Gastrocnemius medialis (tissue), 4 donors: ENCODE results near the gene MARK2. TPM values are rescaled to one million over a fixed set of nuclear protein-coding genes. Genes with fewer than 3 reads are reported as not detected.

Source experiments
- ATAC-seq, 2 donors: fragments of 150-250 bp; one replicate each; pipeline ENCODE4 v1.9.1; 2016
- DNase-seq, 2 donors: peaks; one replicate each; pipeline ENCODE4 v3.0.0-alpha.2; 2019
- H3K27ac ChIP-seq, 4 donors: fragments of 200-600 bp; sonication (generic); 1 replicate in 1 of 4; 2 replicates in 3 of 4; pipeline ENCODE4 v1.5.1; 2016 to 2018; ENCODE audit warnings: mild to moderate bottlenecking in 2 of 4, moderate library complexity in 1 of 4
- H3K27me3 ChIP-seq, 3 donors: fragments of 200-600 bp; sonication (generic) in 2 of 3; 1 replicate in 1 of 3; 2 replicates in 2 of 3; pipeline versions ENCODE4 v1.5.1 to v1.6.0; 2016 to 2019; ENCODE audit warnings: mild to moderate bottlenecking in 1 of 3, moderate library complexity in 1 of 3
- H3K36me3 ChIP-seq, 2 donors: fragments of 200-600 bp; sonication (generic) in 1 of 2; one replicate each; pipeline ENCODE4 v1.5.1; 2017 to 2018
- H3K4me1 ChIP-seq, 2 donors: fragments of 200-600 bp; sonication (generic) in 1 of 2; one replicate each; pipeline ENCODE4 v1.5.1; 2016 to 2017; ENCODE audit warnings: mild to moderate bottlenecking in 2 of 2
- H3K4me3 ChIP-seq, 4 donors: fragments of 200-600 bp; sonication (generic) in 3 of 4; 1 replicate in 1 of 4; 2 replicates in 3 of 4; pipeline ENCODE4 v1.5.1; 2016 to 2019; ENCODE audit warnings: mild to moderate bottlenecking in 2 of 4
- H3K9me3 ChIP-seq, 3 donors: fragments of 200-600 bp; sonication (generic) in 2 of 3; 1 replicate in 1 of 3; 2 replicates in 2 of 3; pipeline ENCODE4 v1.5.1; 2016 to 2019
- POLR2A ChIP-seq, 2 donors: fragments of 450-650 bp; IDR thresholded peaks; one replicate each; pipeline ENCODE4 v1.6.1; 2017; ENCODE audit warnings: antibody characterized with exemption in 2 of 2, mild to moderate bottlenecking in 2 of 2, moderate library complexity in 2 of 2
- in situ Hi-C, 4 donors: fragments of 200-750 bp; cut with MboI; loops; one replicate each; pipeline versions ENCODE4 v1.15.0 to v1.8.0; 2017; ENCODE audit warnings: low sequenced_read_pairs in 4 of 4
- intact Hi-C: fragments of 100-400 bp; cut with DNase I; formaldehyde crosslinking; loops from one replicate; pipeline ENCODE4 v1.15.1; 2023; ENCODE audit warnings: low total_unique reads
- total RNA-seq, 4 donors: library from RNA; depleted of rRNA; stranded (reverse); fragments of >200 nt; gene quantifications; one replicate each; pipeline versions ENCODE4 v1.1.0 to v1.2.3, GENCODE V29; 2016
- TF ChIP-seq, protein P1 (sequence below), 5 experiments: fragments of 450-650 bp in 3 of 5; fragments of 200-600 bp in 2 of 5; sonication (generic) in 2 of 5; IDR thresholded peaks in 4 of 5; conservative IDR thresholded peaks in 1 of 5; 1 replicate in 4 of 5; 2 replicates in 1 of 5; pipeline ENCODE4 v1.5.1; 2016 to 2019; ENCODE audit warnings: antibody characterized with exemption in 5 of 5, mild to moderate bottlenecking in 3 of 5, moderate library complexity in 3 of 5

The MARK2 gene
- total RNA-seq, 4 donors from 2014 or later: 17.8 to 37.2 (median 30.3) TPM

DNA sequence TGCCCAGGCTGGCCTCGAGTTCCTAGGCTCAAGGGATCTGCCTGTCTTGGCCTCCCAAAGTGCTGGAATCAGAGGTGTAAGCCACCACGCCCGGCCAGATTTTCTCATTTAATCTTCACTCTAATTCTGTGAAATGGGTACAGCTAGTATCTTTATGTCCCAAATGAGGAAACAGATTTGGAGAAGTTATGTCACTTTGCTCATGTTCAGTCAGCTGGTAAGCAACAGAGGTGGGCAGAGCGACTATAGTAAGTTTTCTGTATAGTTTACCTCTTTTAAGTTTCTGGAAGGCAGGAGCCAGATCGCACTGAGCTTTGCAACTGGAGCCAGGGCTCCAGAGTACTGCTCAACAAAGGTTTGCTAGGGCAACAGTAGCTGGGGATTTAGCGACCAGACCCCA lies 44.9 kb downstream of the MARK2 start:
- in situ Hi-C loops: no loop called here
- intact Hi-C loops: no loop called here
- TF ChIP-seq POLR2A (IDR thresholded peaks at IDR 0.05): no peak
- TF ChIP-seq, protein P1, sequence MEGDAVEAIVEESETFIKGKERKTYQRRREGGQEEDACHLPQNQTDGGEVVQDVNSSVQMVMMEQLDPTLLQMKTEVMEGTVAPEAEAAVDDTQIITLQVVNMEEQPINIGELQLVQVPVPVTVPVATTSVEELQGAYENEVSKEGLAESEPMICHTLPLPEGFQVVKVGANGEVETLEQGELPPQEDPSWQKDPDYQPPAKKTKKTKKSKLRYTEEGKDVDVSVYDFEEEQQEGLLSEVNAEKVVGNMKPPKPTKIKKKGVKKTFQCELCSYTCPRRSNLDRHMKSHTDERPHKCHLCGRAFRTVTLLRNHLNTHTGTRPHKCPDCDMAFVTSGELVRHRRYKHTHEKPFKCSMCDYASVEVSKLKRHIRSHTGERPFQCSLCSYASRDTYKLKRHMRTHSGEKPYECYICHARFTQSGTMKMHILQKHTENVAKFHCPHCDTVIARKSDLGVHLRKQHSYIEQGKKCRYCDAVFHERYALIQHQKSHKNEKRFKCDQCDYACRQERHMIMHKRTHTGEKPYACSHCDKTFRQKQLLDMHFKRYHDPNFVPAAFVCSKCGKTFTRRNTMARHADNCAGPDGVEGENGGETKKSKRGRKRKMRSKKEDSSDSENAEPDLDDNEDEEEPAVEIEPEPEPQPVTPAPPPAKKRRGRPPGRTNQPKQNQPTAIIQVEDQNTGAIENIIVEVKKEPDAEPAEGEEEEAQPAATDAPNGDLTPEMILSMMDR (IDR thresholded peaks at IDR 0.05 in 4 of 5, conservative IDR thresholded peaks at IDR 0.05 in 1 of 5): no peak
- peaks cover 21 to 22% of the 10 kb centered on the region in 2 donors for H3K4me1 ChIP-seq
- DNase-seq (no peak), ATAC-seq (no peak)
- H3K27me3 ChIP-seq: no peaks in the 10 kb centered on the region
- no peaks in the 10 kb centered on the region for H3K36me3 ChIP-seq
- no peak overlapping the region for H3K4me3 ChIP-seq
- no peaks in the 10 kb centered on the region for H3K9me3 ChIP-seq
- H3K27ac ChIP-seq: no peak overlapping the region

DNA sequence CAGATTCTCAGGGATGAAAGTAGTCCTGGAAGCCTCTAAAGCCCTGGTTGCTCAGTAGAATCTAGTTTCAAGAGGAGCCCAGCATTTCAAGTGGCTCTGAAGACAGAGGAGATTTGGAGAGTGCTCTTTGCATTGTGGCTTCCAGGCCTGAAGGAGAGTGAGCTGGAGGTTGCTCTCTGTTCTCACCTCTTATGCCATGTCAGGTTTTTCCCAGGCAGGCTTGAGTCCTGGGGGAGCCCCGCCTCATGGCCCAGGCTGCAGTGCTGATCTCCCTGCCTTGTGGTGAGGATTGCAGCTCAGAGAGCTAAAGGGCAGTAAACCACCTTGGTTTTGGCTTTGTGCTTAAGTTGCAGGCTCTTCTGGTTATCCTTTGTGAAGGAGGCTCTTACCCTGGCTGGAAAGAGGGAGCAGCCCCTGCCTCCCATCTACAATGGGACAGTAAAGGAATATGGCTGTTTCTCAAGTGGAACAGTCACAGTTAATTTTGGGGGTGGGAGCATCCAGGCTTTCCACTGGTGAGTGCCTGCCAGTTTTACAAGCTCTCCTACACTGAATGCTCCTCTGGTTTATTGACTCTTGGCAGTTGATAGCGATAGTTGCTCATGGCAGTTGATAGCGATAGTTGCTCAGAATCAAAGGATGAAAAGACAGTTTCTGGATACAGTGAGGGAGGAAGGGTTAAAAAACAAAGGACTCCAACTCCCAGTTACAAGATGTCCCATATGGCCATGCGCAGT lies 45.5 kb downstream of the MARK2 start:
- ATAC-seq (no peak), DNase-seq (no peak)
- Histone ChIP-seq H3K9me3 (no peaks in the 10 kb centered on the region), H3K4me1 (peaks cover 24% of the 10 kb centered on the region in 2 donors), H3K36me3 (no peaks in the 10 kb centered on the region), H3K27ac (no peak overlapping the region), H3K4me3 (no peak overlapping the region), H3K27me3 (no peaks in the 10 kb centered on the region)
- intact Hi-C loops (no loop called here), in situ Hi-C loops (no loop called here)
- TF ChIP-seq, protein P1 (IDR thresholded peaks at IDR 0.05 in 4 of 5, conservative IDR thresholded peaks at IDR 0.05 in 1 of 5): no peak
- no peak for TF ChIP-seq POLR2A (IDR thresholded peaks at IDR 0.05)

DNA sequence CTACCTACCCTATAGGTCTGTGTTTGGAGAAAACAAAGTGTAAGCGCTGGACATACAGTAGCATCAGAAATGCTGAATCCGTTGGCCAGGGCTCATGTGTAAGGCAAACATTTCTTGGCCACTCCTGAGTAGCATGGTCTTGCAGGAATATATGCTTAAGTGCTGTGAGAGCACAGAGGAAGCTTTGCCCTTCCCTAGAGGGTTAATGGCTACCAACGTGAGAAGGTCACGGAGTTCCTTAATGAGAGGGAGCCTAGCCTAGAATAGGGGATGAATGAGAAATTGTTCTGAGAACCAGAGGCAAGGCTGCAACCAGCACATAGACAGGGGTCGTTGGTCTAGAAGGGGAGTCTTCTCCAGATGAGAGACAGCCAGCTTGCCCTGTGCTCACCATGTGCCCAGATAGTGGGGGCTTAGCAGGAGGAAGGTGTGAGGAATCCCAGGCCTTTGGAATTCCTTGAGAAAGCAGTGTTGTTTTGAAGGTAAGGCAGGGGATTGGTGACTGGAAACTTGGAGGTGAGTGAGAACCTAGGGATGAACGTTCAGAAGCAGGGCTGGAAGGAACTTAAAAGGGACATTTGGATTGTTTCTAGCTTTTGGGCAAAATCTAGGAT lies 48.6 kb downstream of the MARK2 start:
- TF ChIP-seq POLR2A (IDR thresholded peaks at IDR 0.05): no peak
- TF ChIP-seq, protein P1 (IDR thresholded peaks at IDR 0.05 in 4 of 5, conservative IDR thresholded peaks at IDR 0.05 in 1 of 5): no peak
- peaks cover 20 to 24% of the 10 kb centered on the region in 2 donors for H3K4me1 ChIP-seq
- H3K27ac ChIP-seq: no peak overlapping the region
- intact Hi-C loops (no loop called here), in situ Hi-C loops (no loop called here)
- H3K4me3 ChIP-seq: no peak overlapping the region
- H3K36me3 ChIP-seq: no peaks in the 10 kb centered on the region
- no peak for DNase-seq
- no peaks in the 10 kb centered on the region for H3K9me3 ChIP-seq
- H3K27me3 ChIP-seq: no peaks in the 10 kb centered on the region
- no peak for ATAC-seq

DNA sequence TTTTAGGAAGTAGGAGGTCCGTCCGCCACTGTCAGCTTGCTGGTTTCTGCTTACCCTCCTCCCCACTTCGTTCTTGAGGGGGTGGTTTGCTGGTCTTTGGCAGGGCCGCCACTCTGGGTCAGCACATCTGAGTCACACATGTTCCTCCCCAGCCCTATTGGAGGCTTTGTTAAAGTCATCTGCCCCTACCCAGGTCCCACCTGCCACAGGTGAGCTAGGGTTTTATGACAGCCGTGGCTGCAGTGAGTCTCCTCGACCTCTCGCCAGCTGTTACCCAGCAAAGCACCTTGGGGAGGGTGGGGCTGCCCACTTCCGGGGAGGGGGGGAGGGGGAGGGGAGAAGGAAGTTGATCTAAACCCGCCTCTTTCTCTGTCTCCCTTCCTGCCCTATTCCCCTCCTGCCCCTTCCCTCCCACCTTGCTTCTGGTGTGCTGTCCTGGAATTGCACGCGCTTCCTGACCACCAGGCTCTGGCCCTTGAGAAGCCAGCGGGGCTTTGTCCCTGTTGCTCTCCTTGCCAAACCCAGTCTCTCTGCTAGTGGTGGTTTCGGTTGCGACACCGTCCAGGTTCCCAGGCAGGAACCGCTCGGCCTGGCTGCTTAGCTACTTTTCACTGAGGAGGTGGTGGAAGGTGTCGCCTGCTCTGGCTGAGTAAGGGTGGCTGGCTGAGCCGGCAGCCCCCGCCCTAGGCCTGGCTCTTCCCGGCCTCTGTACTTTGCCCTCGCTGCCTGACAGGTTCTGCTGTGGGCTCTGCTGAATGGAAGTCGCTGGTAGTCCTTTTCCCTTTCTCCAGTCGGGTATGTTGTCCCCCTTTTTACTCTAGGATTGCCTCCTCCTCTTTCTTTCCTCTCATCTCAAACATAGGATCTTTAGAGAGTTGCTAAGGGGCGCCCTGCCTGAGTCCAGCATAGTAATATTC lies 49.5 kb downstream of the MARK2 start:
- H3K36me3 ChIP-seq: no peaks in the 10 kb centered on the region
- no peaks in the 10 kb centered on the region for H3K27me3 ChIP-seq
- H3K27ac ChIP-seq: peak overlapping the region; percentile 28 to 56 (median 46)
- TF ChIP-seq POLR2A (IDR thresholded peaks at IDR 0.05): no peak
- in situ Hi-C loops (no loop called here), intact Hi-C loops (no loop called here)
- ATAC-seq (peak; percentile 59 to 72), DNase-seq (peak in 1 of 2 donors; percentile 41)
- H3K4me1 ChIP-seq: peaks cover 20 to 24% of the 10 kb centered on the region in 2 donors
- no peaks in the 10 kb centered on the region for H3K9me3 ChIP-seq
- H3K4me3 ChIP-seq: peak overlapping the region in 2 of 4 donors; percentile 12 to 26

DNA sequence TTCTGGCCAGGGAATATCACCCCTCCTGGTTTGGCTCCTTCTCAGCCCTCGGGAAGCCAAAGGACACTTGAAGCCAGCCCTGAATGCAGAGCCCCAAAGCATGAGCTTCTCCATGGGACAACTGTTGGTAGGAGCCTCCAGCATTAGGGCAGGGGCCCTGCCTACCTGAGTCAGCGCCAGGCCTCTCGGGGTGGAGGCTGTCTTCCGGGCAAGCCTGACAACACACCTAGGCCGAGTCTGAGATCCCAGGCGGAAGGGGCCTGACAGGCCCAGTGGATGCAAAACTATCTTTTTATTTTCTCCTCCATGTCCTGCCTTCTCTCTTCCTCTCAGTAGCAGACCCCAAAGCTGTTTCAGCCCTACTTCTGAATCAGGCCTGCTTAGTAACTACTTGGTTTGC lies 50.4 kb downstream of the MARK2 start:
- in situ Hi-C loops (no loop called here), intact Hi-C loops (no loop called here)
- TF ChIP-seq, protein P1 (IDR thresholded peaks at IDR 0.05 in 4 of 5, conservative IDR thresholded peaks at IDR 0.05 in 1 of 5): no peak
- TF ChIP-seq POLR2A (IDR thresholded peaks at IDR 0.05): no peak
- Histone ChIP-seq H3K4me3 (no peak overlapping the region), H3K27ac (peak overlapping the region in 1 of 4 donors; percentile 56), H3K9me3 (no peaks in the 10 kb centered on the region), H3K27me3 (no peaks in the 10 kb centered on the region), H3K4me1 (peaks cover 20 to 24% of the 10 kb centered on the region in 2 donors), H3K36me3 (no peaks in the 10 kb centered on the region)
- DNase-seq (no peak), ATAC-seq (no peak)
